HG03460 (cell line): ENCODE data around the gene SLC22A5.

Experiments used
- ATAC-seq: cut with Tn5 transposase; IDR thresholded peaks from one replicate; pipeline ENCODE4 v1.9.1; 2021; ENCODE audit not compliant: unreplicated experiment

Gene SLC22A5

DNA sequence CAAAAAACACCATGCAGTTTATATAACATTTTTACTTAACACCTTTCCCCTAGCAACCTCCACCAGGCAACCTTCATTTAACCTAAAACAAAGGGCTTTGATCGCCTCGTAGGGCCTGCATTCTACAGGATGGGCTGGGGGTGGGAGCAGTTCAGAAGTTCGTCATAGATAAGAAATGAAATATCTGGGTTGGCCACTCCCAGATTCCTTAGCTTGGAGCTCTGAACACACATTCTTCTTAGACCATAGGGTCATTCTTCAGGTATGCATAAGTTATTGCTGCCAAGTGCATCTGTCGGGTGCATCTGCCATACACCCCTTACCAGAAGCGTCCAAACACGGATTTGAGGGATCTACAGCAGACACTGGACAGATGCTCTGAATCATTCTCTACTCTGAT is 4.3 kb upstream of the SLC22A5 start:
- ATAC-seq = no peak

DNA sequence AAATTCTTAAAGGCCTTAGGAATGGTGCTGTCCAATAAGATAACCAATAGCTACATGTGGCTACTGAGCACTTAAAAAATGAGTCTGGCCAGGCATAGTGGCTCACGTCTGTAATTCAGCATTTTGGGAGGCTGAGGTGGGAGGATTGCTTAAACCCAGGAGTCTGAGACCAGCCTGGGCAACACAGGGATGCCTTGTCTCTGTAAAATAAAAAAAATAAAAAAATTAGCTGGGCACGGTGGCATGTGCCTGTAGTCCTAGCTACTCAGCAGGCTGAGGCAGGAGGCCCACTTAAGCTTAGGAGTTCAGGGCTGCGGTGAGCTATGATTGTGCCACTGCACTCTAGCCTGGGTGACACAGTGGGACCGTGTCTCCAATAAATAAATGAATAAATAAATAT is 1.3 kb upstream of the SLC22A5 start:
- no peak for ATAC-seq

DNA sequence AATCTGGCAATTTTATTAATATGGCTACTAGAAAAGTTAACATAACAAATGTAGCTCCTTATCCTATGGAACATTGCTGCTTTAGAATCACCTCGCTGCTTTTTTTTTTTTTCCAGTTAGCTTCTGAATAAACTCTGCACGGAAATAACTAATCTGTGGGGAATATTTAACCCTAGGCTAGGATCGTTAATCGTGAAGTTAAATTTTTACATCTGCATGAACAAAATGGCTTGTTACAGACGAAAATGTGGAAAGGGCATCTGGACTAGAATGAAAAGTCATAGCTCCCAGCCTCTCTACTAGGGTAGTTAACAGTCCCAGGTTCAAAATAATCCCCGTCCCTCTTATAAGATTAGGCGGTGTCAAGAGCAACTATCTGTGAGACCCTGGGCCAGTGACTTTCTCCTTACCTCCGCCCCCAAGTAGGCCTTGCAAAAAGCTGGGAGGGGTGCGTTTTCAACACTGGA is 470 bp upstream of the SLC22A5 start:
- ATAC-seq = peak; percentile 2

DNA sequence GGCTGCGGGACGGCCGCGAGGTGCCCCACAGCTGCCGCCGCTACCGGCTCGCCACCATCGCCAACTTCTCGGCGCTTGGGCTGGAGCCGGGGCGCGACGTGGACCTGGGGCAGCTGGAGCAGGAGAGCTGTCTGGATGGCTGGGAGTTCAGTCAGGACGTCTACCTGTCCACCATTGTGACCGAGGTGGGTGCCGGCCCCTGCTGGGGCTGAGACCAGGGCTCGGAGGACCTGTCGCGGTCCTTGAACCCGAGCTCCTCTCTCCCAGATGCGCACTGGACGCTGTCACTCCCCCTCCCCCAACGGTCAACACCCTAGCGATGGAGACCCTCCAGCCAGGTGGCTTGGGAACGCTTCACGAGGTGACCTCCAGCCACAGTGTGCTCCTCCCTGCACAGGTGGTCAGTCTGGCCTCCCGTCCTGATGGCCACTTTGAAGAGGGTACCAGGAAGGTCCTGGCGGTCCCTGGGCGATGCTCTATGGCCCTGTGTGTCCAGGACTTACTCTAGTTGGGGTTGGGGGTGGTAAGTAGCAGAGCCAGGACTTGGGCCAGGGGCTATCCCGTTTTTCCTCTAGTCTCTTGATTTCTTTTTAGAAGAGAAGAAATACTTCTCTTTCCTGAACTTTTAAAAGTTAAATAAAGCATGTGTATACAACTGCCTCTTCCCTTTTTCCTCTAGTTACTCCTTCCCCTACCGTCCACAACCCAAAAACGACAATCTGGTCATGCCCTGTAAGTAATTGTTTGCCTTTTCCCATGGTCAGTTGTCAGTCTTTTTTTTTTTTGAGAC is 866 bp downstream of the SLC22A5 start:
- no peak for ATAC-seq

DNA sequence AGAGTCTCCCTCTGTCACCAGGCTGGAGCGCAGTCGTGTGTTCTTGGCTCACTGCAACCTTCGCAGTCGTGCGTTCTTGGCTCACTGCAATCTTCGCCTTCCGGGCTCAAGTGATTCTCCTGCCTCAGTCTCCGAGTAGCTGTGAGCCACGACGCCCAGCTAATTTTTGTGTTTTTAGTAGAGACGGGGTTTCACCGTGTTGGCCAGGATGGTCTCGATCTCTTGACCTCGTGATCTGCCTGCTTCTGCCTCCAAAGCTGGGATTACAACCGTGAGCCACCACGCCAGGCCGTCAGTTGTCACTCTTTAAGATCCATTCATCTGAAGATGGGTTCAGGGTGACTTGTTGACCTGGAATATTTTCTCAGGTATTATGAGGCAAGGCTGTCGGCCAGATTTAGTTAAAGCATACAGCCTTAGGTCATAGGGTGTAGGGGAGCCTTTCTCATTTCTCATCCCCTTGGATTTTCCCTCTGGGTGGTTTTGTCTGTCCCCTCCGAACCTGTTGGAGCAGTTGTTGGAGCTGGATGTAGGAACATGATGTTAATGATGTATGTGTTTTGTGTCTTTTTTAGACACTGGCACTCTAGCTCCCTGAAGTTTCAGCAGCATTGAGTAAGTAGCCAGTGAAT is 1.6 kb downstream of the SLC22A5 start:
- ATAC-seq = no peak

DNA sequence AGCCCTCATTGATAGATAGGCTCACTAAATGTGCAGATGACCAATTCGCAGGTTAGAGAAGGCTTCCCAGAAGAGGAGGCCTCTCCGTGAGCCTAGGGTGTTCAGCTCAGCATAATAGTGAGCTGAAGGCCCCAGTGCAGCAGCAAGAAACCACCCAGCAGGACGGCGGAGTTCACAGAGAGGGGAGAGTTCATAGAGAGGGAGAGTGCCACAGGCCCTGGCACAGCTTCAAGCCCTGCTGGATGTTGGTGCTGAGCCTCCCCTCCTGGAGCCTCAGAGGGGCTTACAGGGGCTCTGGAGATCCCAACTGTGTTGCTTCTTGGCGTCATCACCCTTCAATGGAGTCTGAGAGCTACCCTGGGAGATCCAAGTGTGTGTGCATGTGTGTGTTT is 2.1 kb downstream of the SLC22A5 start:
- no peak for ATAC-seq

DNA sequence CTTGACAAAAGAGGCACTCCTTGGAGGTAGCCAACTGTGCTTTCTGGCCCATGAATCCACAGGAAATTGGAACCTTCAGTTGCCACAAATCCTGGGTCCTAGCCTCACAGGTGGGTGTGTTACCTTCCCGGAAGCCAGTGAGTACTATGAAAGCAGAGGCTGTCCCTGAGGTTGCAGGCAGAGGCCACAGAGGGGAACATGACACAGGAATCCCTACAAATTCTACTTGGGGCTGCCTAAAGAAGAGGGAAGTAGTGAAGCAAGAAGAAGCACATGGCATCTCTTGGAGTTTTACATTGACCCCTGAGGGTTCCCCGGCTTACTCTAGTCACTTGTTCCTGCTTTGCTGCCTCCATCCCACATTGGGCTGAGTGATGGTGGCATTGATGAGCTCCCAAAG is 2.6 kb downstream of the SLC22A5 start:
- ATAC-seq = no peak

DNA sequence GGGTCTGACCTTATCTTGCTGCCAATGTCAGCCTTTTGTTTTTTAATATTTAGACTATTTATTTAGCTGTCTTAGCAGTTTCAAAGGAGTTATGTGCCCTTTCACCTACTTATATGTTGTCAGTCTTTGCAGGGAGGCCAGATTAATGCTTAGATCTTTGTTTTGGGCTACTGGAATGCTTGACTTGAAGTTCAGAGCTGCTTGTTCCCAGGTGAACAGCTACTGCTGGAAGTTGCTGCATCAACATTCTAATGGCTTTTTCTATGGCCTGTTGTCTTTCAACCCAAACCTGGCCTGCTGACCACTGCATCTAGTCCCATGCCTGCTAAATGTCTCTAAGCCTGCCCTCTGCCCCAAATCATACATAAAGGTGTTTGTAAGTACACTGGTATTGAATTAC is 3.0 kb downstream of the SLC22A5 start:
- ATAC-seq = no peak

DNA sequence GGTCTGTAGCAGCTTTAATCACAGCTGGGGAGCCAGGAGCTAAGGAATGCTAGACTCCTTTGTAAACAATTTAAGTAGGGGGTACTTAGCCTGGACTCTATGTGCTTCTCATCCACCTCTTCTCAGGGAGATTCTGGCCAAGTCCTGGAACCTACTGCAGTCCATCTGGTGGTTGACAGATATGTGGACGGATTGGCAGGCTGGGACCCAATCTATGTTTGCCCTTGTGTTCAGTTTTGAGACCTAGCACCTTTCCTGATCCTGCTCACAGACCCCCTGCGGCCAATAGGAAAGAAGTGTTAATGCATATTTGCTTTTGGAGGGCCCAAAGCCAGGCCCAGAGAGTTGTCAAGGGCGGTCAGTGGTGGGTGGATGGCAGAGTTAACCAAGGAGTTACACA is 6.4 kb downstream of the SLC22A5 start:
- no peak for ATAC-seq

DNA sequence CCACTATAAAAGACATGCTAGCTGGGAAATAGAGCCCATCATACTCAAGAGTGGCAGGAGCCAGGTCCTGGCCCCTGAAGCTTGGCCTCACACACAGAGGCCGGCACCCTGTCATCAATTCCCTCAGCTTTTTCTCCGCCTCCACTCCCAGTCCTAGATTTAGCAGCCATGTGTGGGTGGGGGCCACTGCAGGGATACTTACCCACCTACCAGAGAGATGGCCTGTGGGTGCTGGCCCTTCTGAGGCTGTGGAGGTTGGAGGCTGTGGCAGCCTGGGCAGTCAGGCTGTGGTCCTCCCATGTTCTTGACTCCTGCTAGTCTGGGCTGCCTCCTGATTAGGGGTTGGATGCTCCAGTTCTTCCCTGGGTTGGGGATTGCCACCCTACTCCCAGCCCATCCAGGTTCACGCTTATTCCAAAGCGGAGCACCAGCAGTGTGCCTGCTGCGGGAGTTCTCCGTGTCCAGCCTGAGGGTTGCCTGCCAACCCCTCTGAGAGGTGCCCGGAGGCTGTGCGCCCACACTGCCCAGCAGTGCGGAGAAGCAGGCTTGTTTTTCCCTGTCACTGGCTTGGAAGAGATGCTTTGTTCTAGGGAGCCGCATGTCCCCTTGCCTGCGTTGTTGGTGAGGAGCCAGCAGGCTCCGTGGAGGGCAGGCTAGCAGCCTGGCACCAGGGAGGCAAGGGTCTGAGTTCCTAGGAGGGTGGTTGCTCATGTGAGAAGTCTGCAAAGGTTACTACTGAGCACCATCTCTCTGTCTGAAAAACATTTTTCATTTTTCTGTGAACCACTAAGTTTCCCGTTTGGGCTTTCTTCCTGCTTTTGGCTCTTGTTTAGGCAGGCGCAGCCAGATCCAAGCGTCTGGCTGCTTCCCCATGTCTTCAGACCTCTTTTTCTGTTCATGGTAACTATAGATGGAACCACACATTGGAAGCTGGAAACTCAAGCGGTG is 7.5 kb downstream of the SLC22A5 start:
- ATAC-seq = no peak

DNA sequence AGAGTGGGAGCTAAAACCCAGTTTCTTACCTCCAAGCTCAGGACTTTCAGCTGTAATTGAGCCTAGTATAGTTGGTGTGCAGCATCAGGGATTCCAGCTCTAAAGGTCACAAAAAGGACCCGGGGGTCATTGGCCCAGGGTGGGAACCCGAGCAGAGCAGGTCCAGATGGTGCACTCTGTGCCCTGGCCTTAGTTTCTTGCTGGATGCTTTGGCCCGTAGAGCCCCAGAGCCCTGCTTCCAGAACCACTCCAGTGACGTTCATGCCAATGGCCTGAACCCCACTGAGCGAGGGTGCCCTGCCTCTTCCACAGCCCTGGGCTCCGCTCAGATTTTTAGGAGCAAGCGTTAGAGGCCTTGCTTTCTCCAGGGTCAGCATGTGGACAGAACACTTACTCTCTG is 8.2 kb downstream of the SLC22A5 start:
- no peak for ATAC-seq

DNA sequence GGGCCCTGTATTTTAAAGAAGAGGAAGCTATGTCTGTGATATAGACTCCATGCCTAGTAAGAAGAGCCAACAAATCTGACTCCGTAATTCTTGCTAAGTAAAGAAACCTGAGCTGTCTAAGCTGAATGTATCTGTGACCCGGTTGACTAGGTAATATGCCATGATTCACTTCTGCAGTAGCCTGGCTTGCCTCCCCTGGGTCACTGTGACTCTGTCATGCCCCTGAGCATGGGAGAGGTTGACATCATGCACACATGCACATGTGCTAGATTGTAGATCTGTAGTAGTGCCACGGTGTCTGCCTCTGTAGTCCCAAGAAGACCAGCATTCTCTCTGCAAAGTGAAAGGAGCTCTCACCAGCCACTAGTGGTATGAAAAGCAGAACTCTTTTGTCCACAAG is 9.1 kb downstream of the SLC22A5 start:
- no peak for ATAC-seq

DNA sequence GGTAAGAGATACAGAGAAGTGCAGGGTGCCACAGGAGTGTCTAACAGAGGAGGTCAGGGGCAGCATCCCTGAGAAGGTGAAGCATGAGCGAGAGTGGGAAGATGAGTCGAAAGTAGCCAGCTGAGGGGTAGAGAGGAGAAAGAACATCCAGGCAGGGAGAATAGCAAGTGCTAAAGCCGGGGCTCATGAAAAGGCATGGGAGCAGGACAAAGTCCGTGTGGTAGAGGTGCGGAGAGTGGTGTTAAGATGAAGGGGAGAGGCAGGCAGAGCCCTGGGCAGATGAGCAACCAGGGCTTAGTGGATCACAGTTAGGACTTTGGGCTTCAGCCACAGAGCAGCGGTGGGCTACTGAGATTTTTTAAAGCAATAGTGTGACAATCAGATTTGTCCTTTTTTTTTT is 10.5 kb downstream of the SLC22A5 start:
- no peak for ATAC-seq

DNA sequence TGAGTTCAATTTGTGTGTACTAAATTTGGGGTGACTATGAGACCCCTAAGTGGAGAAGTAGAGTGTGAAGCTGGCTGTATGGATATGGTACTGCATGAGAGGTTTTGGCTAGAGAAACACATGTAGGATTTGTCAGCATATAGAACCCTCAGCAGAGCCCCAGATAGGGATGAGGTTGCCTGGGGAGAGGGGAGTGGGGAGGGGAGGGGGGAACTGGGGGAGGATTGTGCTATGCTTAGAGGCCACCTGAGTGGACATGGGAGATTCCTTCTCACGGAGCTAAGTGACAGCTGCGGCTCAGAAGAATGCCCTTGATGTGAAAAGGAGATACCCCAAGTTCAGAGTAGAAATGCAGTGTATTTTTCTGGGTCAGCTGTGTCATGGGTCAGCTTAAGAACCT is 11.2 kb downstream of the SLC22A5 start:
- no peak for ATAC-seq

DNA sequence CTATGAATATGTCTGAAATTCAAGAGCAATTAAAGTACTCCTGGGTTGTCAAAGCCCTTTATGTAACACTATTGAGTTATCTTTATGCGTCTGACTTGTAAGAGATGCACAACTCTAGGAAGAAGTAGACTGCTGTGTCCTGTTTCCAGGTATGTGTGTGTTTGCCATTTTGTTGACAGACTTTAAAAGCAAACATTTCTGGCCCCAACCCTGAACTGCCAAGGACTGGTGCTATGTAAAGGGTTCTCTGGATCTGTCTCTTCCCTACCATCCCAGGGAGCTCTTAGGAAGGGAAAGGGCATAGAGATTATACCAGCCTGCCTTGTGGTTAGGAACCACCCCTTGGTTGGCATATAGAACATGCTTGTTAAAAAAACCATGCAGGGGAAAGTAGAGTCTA is 12.1 kb downstream of the SLC22A5 start:
- no peak for ATAC-seq

DNA sequence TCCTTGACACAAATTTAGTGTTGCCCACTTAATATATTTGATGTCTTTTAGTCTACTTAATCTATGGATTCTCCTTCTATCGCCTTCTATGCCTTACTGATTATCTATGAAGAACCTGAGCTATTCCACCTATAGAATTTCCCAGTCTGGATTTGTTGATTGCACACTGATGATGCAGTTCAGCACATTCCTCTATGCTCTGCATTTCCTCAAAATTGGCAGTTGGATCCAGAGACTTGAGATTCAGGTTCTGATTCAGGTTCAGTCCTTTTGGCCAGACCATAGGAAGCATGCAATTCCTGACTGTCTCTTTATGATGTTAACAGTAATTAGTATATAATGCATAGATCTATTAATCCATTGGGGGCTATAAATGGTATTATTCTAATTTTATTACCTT is 13.8 kb downstream of the SLC22A5 start:
- no peak for ATAC-seq

DNA sequence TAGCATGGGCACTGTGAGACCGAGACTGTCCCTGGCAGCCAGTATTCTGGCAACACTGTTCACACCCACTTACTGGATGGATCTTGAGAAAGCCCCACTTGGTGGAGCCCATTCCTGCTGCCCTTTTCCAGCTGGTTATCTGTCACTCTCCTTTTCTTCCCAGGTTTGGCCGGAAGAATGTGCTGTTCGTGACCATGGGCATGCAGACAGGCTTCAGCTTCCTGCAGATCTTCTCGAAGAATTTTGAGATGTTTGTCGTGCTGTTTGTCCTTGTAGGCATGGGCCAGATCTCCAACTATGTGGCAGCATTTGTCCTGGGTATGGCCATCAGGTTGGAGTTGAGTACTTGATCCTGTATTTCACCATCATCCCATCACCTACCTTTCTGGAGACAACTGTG is 14.5 kb downstream of the SLC22A5 start:
- ATAC-seq = no peak

DNA sequence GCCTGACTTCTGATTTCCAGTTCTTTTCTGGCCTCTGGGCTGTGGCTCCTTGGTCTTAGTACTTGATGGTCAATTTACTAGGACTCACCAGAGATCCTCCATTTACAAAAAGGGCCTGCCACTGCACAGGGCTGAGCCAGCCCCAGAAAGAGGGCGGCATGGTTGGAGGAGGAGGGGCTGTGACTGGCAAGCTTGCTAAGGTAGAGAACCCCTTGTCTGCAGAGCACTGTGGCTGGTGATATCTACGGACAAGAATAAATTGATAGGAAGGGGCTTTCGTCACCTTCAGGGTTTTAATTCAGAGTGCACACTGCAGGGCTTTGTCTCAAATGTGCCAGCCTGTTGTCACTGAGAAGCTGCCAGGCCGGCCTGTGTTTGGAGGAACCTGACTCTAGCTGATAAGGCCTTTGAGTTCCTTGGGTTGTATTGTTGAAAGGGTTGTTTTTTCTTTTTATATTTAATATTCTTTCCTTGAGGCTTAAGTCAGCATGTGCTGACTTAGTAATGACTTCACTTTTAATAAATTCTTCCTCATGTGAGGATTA is 15.1 kb downstream of the SLC22A5 start:
- no peak for ATAC-seq

DNA sequence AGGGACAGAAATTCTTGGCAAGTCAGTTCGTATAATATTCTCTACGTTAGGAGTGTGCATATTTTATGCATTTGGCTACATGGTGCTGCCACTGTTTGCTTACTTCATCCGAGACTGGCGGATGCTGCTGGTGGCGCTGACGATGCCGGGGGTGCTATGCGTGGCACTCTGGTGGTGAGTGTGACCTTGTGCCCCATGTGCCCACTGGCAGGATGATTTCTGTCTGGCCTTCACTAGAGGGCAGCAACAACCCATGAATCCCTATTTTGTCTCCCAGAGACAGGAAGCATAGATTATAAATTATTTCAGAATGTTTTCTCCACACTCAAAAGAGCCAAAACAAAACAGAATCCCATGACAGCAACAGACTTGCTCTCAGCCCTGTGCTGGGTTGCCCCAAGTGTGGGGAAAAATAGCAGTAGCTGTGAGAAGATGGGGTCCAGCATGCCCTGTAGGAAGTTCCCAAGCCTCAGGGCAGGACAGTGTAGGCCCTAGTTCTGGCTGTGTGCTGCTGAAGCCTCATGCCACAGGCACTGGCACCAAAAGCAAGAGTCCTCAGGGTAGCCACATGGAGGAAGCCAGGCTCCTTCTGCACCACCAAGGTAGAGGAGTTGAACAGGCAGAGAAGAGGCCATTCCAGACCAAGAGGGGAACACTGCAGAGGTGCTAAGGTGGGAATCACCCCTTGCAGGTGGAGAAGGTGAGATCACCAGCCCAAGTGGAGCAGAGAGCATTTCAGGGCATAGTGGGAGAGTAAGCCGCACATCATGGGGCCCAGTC is 16.0 kb downstream of the SLC22A5 start:
- no peak for ATAC-seq

DNA sequence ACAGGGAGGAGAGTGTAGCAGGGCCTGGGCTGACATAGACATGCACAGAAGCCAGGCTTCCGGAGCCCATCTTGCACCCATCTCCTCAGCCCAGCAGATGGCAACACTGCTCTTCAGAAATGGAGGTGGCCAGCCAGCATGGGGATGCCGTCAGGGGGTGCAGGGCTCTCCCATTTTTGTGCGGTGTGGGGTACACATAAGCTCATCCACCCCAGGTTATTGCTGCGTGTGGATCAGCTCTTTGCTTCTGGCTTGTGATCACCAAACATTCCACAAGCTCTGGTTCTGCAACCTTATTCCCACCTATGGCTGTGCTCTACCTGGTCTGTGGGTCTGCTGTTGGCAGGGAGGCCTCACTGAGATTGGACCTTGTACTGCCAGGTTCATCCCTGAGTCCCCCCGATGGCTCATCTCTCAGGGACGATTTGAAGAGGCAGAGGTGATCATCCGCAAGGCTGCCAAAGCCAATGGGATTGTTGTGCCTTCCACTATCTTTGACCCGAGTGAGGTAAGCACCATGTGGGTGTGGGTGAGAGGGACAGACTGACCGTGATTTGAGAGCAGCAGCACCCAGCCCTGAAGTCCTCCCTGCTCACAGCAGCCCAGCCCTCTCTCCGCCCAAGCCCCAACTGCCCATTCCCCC is 17.3 kb downstream of the SLC22A5 start:
- peak; percentile 75 for ATAC-seq
